ENCODE measurements around the gene SCUBE3. TPM values are rescaled to one million over a fixed set of nuclear protein-coding genes. Genes with fewer than 3 reads are reported as not detected.

SCUBE3 gene
- total and polyA plus RNA-seq, 2 of the 8 experiments (the other 6 are each of a cell fraction or from before 2014, with no cell fraction given) = 0.80 to 1.0 TPM

- H3K4me3 ChIP-seq (ENCODE audit: extremely low read depth in 1 of 4, insufficient read depth in 2 of 4, low read depth in 3 of 4, low read length in 4 of 4) = no peak overlapping the region
- H2BK5ac ChIP-seq (ENCODE audit: low read depth, low read length) = no peak overlapping the region
- H3K27me3 ChIP-seq (replicated peaks in 1 of 4; ENCODE audit: control insufficient read depth in 3 of 4, extremely low read depth in 1 of 4, insufficient read depth in 3 of 4, low read length in 3 of 4) = peaks cover 0 to 14% (median 4%) of the 10 kb centered on the region in 4 experiments; a peak in 4 of 7 replicates
- H3K79me2 ChIP-seq (ENCODE audit: control insufficient read depth in 1 of 2, insufficient read depth in 2 of 2, low read length in 2 of 2) = no peaks in the 10 kb centered on the region
- no peak overlapping the region for H4K5ac ChIP-seq (ENCODE audit: insufficient read length, low read depth, low read length)
- ChIA-PET CTCF (ENCODE audit: partially characterized antibody) (interaction anchor here (1.0 to 2.6 kb wide), 4 partner anchors 19 to 55 kb away, joined by 3 to 20 read pairs (median 8); no protein-coding TSS in a partner anchor), POLR2A (ENCODE audit: partially characterized antibody) (no interaction called here)
- no peak overlapping the region for H3K18ac ChIP-seq (ENCODE audit: extremely low read depth, low read length)
- DNase-seq (ENCODE audit: low read depth in 1 of 2, low spot score in 2 of 2) = no peak
- no peaks in the 10 kb centered on the region for H3K36me3 ChIP-seq (ENCODE audit: control insufficient read depth in 2 of 4, insufficient read depth in 4 of 4, low read length in 3 of 4)
- FAIRE-seq = no peak
- H3K9me3 ChIP-seq (ENCODE audit: insufficient read depth in 2 of 2, low read depth in 1 of 2, low read length in 1 of 2) = no peaks in the 10 kb centered on the region
- no peak overlapping the region for H2BK20ac ChIP-seq (ENCODE audit: low read length)
- H3K9ac ChIP-seq (replicated peaks in 1 of 4; ENCODE audit: extremely low read depth in 1 of 4, low read depth in 3 of 4, low read length in 3 of 4) = no peak overlapping the region
- no peak overlapping the region for H4K8ac ChIP-seq (ENCODE audit: extremely low read depth, insufficient read depth, low read length)
- no peak overlapping the region for H2AFZ ChIP-seq (ENCODE audit: low read length)
- H3K27ac ChIP-seq (ENCODE audit: low read depth, low read length) = no peak overlapping the region
- H2BK15ac ChIP-seq (ENCODE audit: low read length) = no peak overlapping the region
- no peak overlapping the region for H3K4ac ChIP-seq (replicated peaks; ENCODE audit: insufficient read length, low read depth, low read length)
- H3K79me1 ChIP-seq (ENCODE audit: low read depth, low read length) = no peaks in the 10 kb centered on the region
- H2BK12ac ChIP-seq (ENCODE audit: low read depth, low read length) = no peak overlapping the region
- H3K56ac ChIP-seq (replicated peaks; ENCODE audit: insufficient read length, low read depth, low read length) = no peak overlapping the region
- peaks cover 0 to 5% (median 4%) of the 10 kb centered on the region in 4 experiments; a peak in 5 of 7 replicates for H3K4me1 ChIP-seq (replicated peaks in 1 of 4; ENCODE audit: control insufficient read depth in 3 of 4, insufficient read depth in 4 of 4, low read length in 3 of 4)
- no peak overlapping the region for H2BK120ac ChIP-seq (replicated peaks; ENCODE audit: low read depth, low read length)
- no peak overlapping the region for H4K91ac ChIP-seq (replicated peaks; ENCODE audit: insufficient read length, low read length)
- no peaks in the 10 kb centered on the region; the same call in 1 of the 2 replicates for H3K23me2 ChIP-seq (ENCODE audit: low read depth, low read length)
- WGBS, 2 experiments (ENCODE audit: extremely low coverage in 1 of 2, insufficient coverage in 1 of 2, insufficient read length in 1 of 2, insufficient replicate concordance in 2 of 2, low coverage in 1 of 2, low lambda C conversion rate in 2 of 2, missing lambda C conversion rate in 1 of 2) = 91% methylated on average over 6 of the region's 6 CpGs; no CpG with 5 or more reads in 1 of the 2 experiments
- H2AK5ac ChIP-seq (ENCODE audit: low read depth, low read length) = no peak overlapping the region
- H3K4me2 ChIP-seq (ENCODE audit: insufficient read depth in 1 of 2, low read depth in 2 of 2, low read length in 2 of 2) = no peak overlapping the region
- H4K20me1 ChIP-seq (replicated peaks in 1 of 2; ENCODE audit: control insufficient read depth in 1 of 2, insufficient read depth in 2 of 2, low read length in 2 of 2) = no peaks in the 10 kb centered on the region
- H3K14ac ChIP-seq (ENCODE audit: insufficient read length) = no peak overlapping the region
- no peak overlapping the region for H3K23ac ChIP-seq (ENCODE audit: insufficient read length)
- TF ChIP-seq KDM1A (IDR thresholded peaks at IDR 0.05; ENCODE audit: borderline replicate concordance, low read length) (no peak), KDM4A (IDR thresholded peaks at IDR 0.05; ENCODE audit: low read depth, low read length, severe bottlenecking) (no peak), CBX8 (IDR thresholded peaks at IDR 0.05; ENCODE audit: borderline replicate concordance, low read depth, low read length) (no peak), BACH1 (IDR thresholded peaks at IDR 0.05; ENCODE audit: low read length) (no peak), TBP (IDR thresholded peaks at IDR 0.05; ENCODE audit: low read depth, low read length) (no peak), CTBP2 (IDR thresholded peaks at IDR 0.05; ENCODE audit: borderline replicate concordance, insufficient read depth, insufficient read length, low read length) (no peak), CHD1 (IDR thresholded peaks at IDR 0.05; ENCODE audit: low read depth, low read length) (no peak), HDAC2 (IDR thresholded peaks at IDR 0.05; ENCODE audit: borderline replicate concordance in 1 of 2, low read depth in 2 of 2, low read length in 2 of 2) (no peak), RAD21 (IDR thresholded peaks at IDR 0.05 in 1 of 2, conservative IDR thresholded peaks at IDR 0.05 in 1 of 2; ENCODE audit: low read depth in 2 of 2, low read length in 2 of 2) (no peak), EGR1 (IDR thresholded peaks at IDR 0.05; ENCODE audit: borderline replicate concordance, low read depth, low read length) (no peak), BRCA1 (IDR thresholded peaks at IDR 0.05; ENCODE audit: low read depth, low read length) (no peak), NRF1 (IDR thresholded peaks at IDR 0.05; ENCODE audit: low read depth, low read length) (no peak), SP1 (IDR thresholded peaks at IDR 0.05; ENCODE audit: low read depth, low read length) (no peak), RFX5 (IDR thresholded peaks at IDR 0.05; ENCODE audit: borderline replicate concordance, low read depth, low read length) (no peak)
These were observed 28.5 kb upstream of the SCUBE3 start for GRCh38 chr6:35185302-35185681.

All from H1 (cell line).